Hypothalamus (tissue), 51 donors: ENCODE results near the gene HECTD1.
"Not testable (repeated sequence)": the region's sequence is repeated elsewhere in the genome, so short reads cannot be mapped to it uniquely, and the experiment has no call there.

Source experiments
- DNase-seq, 51 donors: peaks; one replicate each; lab custom pipeline; 2025; lab: John Stamatoyannopoulos, UW

Gene HECTD1

GRCh38 chr14:31207755-31208545 lies at the start of gene HECTD1:
Gene HECTD1, minus strand, starts transcription at chr14:31207793. Its CDS starts 1,857 bp downstream, at chr14:31205936.
- DNase-seq, result peak in 50 of 51 donors; percentile 48 to 97 (median 82)

- DNase-seq, result no peak
Observed at GRCh38 chr14:31257244-31257553, 49.6 kb upstream of the HECTD1 start.

- no peak for DNase-seq
Observed at GRCh38 chr14:31256534-31257243, 49.1 kb upstream of the HECTD1 start.

GRCh38 chr14:31255918-31256317 lies 48.3 kb upstream of the HECTD1 start:
- DNase-seq, result not testable (repeated sequence)

- DNase-seq, result no peak
Observed at GRCh38 chr14:31255286-31255685, 47.7 kb upstream of the HECTD1 start.

GRCh38 chr14:31253746-31254471 lies 46.3 kb upstream of the HECTD1 start:
- no peak for DNase-seq

GRCh38 chr14:31252865-31253264 lies 45.3 kb upstream of the HECTD1 start:
- no peak for DNase-seq

GRCh38 chr14:31251028-31251958 lies 43.7 kb upstream of the HECTD1 start:
- DNase-seq, result no peak

GRCh38 chr14:31244626-31245025 lies 37.0 kb upstream of the HECTD1 start:
- no peak for DNase-seq

- no peak for DNase-seq
Observed at GRCh38 chr14:31243860-31244259, 36.3 kb upstream of the HECTD1 start.

- not testable (repeated sequence) for DNase-seq
Observed at GRCh38 chr14:31242161-31242940, 34.8 kb upstream of the HECTD1 start.

GRCh38 chr14:31241450-31242114 lies 34.0 kb upstream of the HECTD1 start:
- no peak for DNase-seq

GRCh38 chr14:31239741-31240140 lies 32.1 kb upstream of the HECTD1 start:
- no peak for DNase-seq

- DNase-seq, result no peak
Observed at GRCh38 chr14:31235462-31235861, 27.9 kb upstream of the HECTD1 start.

GRCh38 chr14:31232081-31232480 lies 24.5 kb upstream of the HECTD1 start:
- DNase-seq, result no peak

- DNase-seq, result not testable (repeated sequence)
Observed at GRCh38 chr14:31231272-31231671, 23.7 kb upstream of the HECTD1 start.

- DNase-seq, result no peak
Observed at GRCh38 chr14:31230573-31230958, 23.0 kb upstream of the HECTD1 start.

- DNase-seq, result peak in 19 of 51 donors; percentile 1 to 57 (median 12)
Observed at GRCh38 chr14:31229638-31230572, 22.3 kb upstream of the HECTD1 start.
